ENCODE results near the gene LMO2.

DNA sequence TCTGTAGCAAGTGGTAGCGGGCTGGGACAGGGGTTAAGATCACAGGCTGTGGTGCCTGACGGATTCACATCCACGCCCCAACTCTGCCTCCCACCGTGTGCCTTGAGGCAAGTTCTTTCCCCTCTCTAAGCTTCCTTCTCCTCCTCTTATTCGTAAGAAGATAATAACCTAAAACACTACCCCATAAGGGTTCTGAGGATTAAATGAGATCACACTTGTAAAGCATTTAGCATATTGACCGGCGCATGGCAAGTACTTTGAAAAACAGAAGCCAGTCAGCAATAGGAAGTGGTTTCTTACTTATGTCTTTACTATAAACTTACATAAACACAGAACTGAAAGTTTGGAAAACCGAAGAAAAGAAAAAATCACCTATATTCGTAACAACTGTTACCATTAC is 15.5 kb upstream of the LMO2 start:
- TF ChIP-seq, protein P1, sequence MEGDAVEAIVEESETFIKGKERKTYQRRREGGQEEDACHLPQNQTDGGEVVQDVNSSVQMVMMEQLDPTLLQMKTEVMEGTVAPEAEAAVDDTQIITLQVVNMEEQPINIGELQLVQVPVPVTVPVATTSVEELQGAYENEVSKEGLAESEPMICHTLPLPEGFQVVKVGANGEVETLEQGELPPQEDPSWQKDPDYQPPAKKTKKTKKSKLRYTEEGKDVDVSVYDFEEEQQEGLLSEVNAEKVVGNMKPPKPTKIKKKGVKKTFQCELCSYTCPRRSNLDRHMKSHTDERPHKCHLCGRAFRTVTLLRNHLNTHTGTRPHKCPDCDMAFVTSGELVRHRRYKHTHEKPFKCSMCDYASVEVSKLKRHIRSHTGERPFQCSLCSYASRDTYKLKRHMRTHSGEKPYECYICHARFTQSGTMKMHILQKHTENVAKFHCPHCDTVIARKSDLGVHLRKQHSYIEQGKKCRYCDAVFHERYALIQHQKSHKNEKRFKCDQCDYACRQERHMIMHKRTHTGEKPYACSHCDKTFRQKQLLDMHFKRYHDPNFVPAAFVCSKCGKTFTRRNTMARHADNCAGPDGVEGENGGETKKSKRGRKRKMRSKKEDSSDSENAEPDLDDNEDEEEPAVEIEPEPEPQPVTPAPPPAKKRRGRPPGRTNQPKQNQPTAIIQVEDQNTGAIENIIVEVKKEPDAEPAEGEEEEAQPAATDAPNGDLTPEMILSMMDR (IDR thresholded peaks at IDR 0.05): no peak
- TF ChIP-seq ZFX (IDR thresholded peaks at IDR 0.05; ENCODE audit: borderline replicate concordance): no peak

All from 22Rv1 (cell line).